HG03280 (cell line): ENCODE data around the gene KIF26B.

ENCODE experiments used
- ATAC-seq: cut with Tn5 transposase; IDR thresholded peaks from one replicate; pipeline ENCODE4 v1.9.1; 2021; ENCODE audit warnings: mild to moderate bottlenecking, moderate library complexity; ENCODE audit not compliant: unreplicated experiment

KIF26B gene

GRCh38 chr1:245131026-245131393 lies 23.8 kb upstream of the KIF26B start:
- ATAC-seq: no peak

- no peak for ATAC-seq
These were observed 22.0 kb upstream of the KIF26B start for GRCh38 chr1:245132771-245133170.

GRCh38 chr1:245133995-245134715 lies 20.6 kb upstream of the KIF26B start:
- ATAC-seq: no peak

- no peak for ATAC-seq
These were observed 12.5 kb upstream of the KIF26B start for GRCh38 chr1:245142171-245142798.

GRCh38 chr1:245142976-245143375 lies 11.8 kb upstream of the KIF26B start:
- ATAC-seq: no peak

GRCh38 chr1:245143849-245144248 lies 10.9 kb upstream of the KIF26B start:
- no peak for ATAC-seq

- no peak for ATAC-seq
These were observed 6.7 kb upstream of the KIF26B start for GRCh38 chr1:245148069-245148468.

GRCh38 chr1:245148861-245149260 lies 5.9 kb upstream of the KIF26B start:
- no peak for ATAC-seq

GRCh38 chr1:245153081-245153551 lies 1.7 kb upstream of the KIF26B start:
- no peak for ATAC-seq

- ATAC-seq: no peak
These were observed 995 bp upstream of the KIF26B start for GRCh38 chr1:245153552-245154428.

GRCh38 chr1:245155272-245156040 lies 671 bp downstream of the KIF26B start:
- no peak for ATAC-seq

- peak; percentile 94 for ATAC-seq
These were observed 1.4 kb downstream of the KIF26B start for GRCh38 chr1:245156041-245156735.

GRCh38 chr1:245156736-245157505 lies 2.1 kb downstream of the KIF26B start:
- ATAC-seq: no peak

GRCh38 chr1:245158913-245159312 lies 4.1 kb downstream of the KIF26B start:
- no peak for ATAC-seq

- ATAC-seq: no peak
These were observed 5.5 kb downstream of the KIF26B start for GRCh38 chr1:245160288-245160687.

GRCh38 chr1:245160741-245161400 lies 6.1 kb downstream of the KIF26B start:
- no peak for ATAC-seq

- ATAC-seq: no peak
These were observed 7.1 kb downstream of the KIF26B start for GRCh38 chr1:245161866-245162265.

- no peak for ATAC-seq
These were observed 11.7 kb downstream of the KIF26B start for GRCh38 chr1:245166471-245166885.

- no peak for ATAC-seq
These were observed 13.3 kb downstream of the KIF26B start for GRCh38 chr1:245168086-245168485.
